ENCODE results near the gene TTLL9.

The TTLL9 gene

DNA sequence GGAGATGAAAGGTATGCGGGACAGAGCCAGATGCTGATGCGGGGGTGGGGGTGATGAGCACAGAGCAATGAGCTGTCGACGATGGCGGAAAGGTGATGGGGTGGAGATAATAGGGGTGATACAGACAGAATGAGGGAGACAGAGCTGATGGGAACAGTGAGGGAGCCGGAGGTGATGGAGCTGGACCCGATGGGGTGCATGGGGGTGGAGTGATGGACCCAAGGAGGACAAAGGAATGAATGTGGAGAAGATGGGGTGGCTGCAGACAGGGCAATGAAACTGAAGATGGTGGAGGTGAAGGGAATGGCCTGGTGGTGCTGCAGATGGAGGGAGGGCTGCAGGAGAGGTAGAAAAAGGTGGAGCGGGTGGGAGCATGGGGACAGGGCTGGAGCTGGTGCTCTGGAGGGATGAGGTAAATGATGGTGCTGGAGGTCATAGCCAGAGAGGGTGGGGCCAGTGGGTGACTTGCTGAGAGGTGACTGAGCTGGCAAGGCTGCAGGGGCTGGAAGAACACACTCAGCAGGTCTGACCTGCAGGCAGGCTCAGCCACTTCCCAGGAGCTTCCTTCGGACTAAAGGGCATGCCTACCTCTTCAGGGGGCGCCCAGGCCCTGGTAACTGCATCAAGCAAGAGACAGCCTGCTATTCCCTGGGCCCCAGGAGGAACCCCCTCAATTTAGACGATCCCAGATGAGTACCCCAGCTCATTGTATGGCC is 19.0 kb upstream of the TTLL9 start:
- DNase-seq: no peak
- in situ Hi-C loops (cut with MboI; ENCODE audit: low pct_unique_long_range_greater_than_20kb, low sequenced_read_pairs): loop anchor here (10.0 kb wide), 1 partner anchor 173 kb away; no protein-coding TSS in a partner anchor

DNA sequence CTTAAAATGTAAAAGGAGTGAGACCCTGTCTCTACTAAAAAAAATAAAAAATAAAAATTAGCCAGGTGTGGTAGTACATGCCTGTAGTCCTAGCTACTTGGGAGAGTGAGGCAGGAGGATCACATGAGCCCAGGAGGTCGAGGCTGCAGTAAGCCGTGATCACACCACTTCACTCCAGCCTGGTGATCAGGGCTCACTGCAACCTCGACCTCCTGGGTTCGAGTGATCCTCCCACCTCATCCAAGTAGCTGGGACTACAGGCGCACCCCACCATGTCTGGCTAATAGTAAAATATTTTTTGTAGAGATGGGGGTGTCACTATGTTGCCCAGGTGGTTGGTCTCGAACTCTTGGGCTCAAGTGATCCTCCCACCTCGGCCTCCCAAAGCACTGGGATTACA is 17.0 kb upstream of the TTLL9 start:
- in situ Hi-C loops (cut with MboI; ENCODE audit: low pct_unique_long_range_greater_than_20kb, low sequenced_read_pairs): loop anchor here (10.0 kb wide), 1 partner anchor 171 kb away; no protein-coding TSS in a partner anchor
- DNase-seq: no peak

DNA sequence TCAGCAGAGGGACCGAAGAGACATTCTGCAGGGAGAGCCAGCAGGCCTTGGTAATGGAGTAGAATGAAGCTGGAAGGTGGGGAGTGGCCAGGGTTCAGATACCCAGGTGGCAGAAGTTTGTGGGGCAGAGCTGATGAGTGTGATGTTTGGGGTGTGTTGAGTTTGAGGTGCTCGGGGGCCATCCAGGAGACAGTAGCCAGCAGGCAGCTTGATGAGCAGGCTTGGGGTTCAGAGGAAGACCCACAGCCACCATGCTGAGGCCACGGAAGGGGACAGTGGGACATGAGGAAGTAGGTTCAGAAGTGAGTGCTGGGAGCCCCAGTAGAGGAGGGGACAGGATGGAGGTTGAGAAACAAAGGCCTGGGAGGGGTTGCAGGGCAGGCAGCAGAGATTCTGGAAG is 13.9 kb upstream of the TTLL9 start:
- in situ Hi-C loops (cut with MboI; ENCODE audit: low pct_unique_long_range_greater_than_20kb, low sequenced_read_pairs): loop anchor here (10.0 kb wide), 1 partner anchor 168 kb away; no protein-coding TSS in a partner anchor
- no peak for DNase-seq

DNA sequence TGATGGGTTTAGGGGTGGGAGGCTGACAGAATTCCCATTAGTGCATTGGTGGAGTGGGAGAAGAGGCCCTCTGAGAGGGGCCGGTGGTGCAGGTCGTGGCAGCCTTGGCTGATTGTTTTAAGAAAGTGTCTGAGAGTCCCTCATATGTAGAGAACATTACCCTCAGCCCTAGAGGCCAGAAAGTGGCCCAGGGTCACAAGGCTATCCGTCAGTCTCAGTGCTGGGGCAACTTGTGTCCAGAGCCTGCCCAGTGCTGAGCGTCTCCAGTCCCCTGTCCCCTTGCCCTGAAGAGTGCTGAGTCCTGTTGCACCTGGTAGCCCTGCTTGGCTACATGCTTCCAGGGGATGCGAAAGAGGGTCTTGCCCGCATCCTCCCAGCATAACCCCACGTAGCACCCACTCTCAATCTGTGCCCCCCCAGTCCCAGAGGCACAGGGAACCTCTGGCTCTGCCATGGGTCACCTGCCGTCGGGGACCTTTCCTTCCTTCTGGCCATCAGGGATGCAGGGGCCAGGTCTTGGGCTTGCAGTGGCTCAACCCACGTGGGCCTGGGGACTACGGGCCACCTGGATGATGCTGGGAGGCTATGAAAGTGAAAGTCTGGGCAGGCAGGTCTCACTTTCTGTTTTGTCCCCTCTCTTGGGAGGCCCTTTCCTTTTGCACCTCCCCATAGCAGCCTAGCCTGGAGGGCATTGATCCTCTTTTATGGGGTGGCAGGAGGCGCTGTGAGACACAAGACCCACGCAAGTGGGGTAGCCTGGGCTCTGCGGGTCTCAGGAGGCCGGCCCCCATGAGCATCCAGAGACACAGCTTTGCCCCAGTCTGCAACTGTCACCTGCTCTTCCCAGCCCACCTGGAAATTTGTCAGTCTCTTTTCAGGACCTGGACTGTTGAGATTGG is 12.3 kb upstream of the TTLL9 start:
- in situ Hi-C loops (cut with MboI; ENCODE audit: low pct_unique_long_range_greater_than_20kb, low sequenced_read_pairs): loop anchor here (10.0 kb wide), 1 partner anchor 167 kb away; no protein-coding TSS in a partner anchor
- DNase-seq: no peak

DNA sequence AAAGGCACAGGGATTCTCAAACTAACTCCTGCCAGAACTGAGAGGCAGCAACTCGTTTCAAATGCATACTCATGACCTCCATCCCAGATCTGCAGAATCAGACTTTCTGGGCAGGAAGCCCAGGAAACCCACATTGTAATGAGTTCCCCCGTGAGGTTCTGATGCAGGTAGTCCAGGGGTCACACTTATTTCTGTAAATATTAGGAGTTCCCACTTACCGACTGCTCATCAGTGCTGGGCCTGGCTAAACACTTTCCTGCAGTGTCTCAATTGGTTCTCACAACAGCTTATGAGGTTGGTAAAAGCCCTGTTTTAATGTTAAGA is 11.7 kb upstream of the TTLL9 start:
- no peak for DNase-seq
- in situ Hi-C loops (cut with MboI; ENCODE audit: low pct_unique_long_range_greater_than_20kb, low sequenced_read_pairs): loop anchor here (10.0 kb wide), 1 partner anchor 166 kb away; no protein-coding TSS in a partner anchor

DNA sequence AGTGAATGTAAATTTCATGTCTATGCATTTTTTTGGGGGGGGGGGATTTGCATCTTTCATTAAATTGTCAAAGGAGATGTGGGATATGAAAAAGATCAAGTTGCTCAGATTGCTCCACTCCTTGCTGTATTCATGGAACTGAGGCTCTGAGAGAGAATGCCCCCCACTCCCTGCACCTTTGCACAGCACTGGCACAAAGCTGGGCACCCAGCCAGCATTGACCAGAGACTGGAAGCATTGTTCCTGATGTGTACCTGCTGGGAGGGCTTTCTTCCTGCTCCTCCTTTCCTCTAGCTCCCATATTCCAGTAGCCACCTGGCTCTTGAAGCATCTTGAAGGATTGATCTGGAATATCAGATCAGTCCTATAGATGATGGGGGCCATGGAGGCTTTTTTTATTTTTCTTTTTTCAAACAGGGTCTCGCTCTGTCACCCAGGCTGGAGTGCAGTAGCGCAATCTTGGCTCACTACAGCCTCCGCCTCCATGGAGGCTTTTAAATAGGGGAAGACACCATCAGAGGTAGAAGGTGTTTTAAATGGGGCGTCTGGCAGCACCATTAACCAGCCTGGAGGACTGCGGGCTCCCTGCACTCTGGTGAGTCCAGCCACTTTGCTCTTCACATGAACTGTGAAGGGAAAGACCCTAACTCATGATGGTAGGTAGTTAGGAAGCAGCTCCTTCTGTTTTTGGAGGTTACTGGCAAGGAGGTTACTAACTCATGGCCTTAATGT is 11.0 kb upstream of the TTLL9 start:
- in situ Hi-C loops (cut with MboI; ENCODE audit: low pct_unique_long_range_greater_than_20kb, low sequenced_read_pairs): loop anchor here (10.0 kb wide), 1 partner anchor 165 kb away; no protein-coding TSS in a partner anchor
- DNase-seq: no peak

DNA sequence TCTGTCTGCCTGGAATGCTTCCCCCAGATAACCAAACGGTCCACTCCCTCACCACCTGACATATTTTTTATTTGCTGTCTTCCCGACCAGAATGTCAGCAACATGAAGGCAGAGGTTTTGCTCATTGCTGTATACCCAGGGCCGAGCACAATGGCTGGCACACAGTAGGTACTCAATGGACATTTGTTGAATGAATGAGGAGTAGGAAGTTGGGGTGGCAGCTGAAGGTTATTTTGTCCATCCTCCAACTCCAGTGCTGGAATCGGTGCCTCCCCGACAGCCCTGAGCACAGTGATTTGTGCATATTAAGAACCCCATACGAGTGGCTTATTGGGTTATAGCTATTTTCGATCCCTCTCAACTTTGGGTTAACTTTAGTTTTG is 10.4 kb upstream of the TTLL9 start:
- DNase-seq: no peak
- in situ Hi-C loops (cut with MboI; ENCODE audit: low pct_unique_long_range_greater_than_20kb, low sequenced_read_pairs): loop anchor here (10.0 kb wide), 1 partner anchor 165 kb away; no protein-coding TSS in a partner anchor

DNA sequence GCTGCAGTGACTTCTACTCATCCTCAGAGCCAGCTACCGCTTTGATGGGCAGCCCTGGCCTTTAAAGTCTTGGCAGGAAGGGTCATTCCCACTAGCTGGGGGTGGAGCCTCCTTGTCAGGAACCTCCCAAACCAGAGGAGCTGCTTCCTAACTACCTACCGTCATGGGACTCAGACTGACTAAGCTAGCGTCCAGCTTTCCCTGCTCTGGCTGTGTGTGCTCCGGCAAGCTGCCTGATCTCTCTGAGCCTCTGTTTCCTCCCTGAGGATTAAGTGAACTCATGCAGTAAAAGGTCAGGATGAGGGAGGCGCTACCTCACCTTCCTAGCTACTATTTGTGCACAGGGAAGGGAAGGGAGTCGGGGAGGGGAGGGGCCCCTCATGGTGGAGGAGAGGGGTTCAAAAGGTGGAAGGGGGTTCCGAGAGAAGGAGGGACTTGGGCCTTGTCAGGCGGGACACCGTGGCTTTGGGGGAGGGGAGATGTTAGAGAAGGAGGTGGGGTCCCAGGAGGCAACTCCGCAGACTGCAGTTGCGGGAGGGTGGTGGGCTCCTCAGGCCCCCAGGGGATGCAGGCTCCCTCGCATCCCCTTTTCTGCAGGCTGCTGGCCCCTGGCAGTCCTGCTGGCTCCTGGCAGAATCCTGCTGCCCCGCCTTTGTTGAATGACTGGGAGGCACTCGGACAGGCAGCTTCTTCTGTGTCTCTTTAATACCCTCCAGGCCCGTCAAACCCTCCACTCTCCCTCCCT is 9.9 kb upstream of the TTLL9 start:
- DNase-seq: no peak
- in situ Hi-C loops (cut with MboI; ENCODE audit: low pct_unique_long_range_greater_than_20kb, low sequenced_read_pairs): no loop called here

DNA sequence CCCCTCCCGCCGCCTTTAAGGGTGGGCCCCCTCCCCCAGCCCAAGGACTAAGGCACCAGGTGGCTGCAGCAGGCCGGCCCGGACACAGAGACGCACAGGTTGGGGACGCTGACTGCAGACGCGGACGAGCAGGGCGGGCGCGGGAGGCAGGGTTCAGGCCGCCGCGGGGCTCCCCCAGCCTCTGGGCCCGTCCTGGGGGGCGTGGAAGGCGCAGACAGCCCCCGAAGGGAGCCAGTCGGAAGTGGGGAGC is 9.4 kb upstream of the TTLL9 start:
- in situ Hi-C loops (cut with MboI; ENCODE audit: low pct_unique_long_range_greater_than_20kb, low sequenced_read_pairs): no loop called here
- no peak for DNase-seq

DNA sequence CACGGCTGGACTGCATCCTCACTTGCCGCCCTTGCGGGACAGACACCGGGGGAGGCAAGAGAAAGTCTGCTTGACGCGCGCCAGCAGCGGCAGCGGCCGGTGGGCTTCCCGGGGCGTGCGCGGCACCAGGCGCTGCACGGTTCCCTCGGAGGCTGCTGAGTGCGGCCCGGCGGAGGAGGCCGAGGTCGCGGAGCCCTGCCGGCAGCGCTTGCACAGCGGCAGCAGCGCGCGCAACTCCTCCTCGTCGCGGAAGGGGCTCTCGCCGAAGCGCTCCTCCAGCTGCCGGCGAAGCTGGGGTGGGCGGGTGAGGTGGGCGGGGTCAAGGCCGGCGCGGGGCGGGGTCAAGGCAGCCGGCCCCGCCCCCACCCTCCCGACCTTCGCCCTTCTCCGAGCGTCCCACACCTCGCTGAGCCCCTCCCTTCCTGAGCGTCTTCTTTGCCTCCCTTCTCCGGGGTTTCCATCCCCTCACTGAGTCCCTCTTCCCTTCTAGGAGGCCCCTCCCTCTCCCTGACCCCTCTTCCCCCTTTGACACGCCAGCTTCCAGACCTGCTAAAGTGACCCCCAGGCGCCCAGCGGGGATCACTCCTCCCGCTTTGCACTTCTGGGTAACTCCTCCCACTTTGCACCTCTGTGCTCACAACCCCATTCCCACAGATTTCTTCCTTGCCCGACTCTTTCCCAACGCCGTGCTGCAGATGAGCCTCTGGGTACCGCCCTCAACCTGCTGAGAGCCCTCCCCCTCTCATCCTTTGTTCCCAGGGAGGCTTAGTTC is 8.9 kb upstream of the TTLL9 start:
- in situ Hi-C loops (cut with MboI; ENCODE audit: low pct_unique_long_range_greater_than_20kb, low sequenced_read_pairs): no loop called here
- DNase-seq: peak; percentile 68

DNA sequence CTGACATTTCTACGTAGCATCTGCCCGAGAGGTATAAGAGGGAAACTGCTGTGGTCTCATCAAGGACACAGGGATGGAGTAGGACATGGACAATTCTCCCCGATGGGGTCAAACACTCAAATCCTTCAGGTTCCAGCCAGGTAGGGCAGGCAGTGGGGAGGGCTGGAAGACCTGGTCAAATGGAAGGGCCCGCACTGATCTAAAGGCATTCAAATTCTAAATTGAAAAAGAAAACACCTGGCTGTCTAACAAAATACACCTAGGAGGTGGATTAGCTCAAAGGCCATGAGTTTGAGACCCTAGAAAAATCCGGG is 8.3 kb upstream of the TTLL9 start:
- in situ Hi-C loops (cut with MboI; ENCODE audit: low pct_unique_long_range_greater_than_20kb, low sequenced_read_pairs): no loop called here
- no peak for DNase-seq

DNA sequence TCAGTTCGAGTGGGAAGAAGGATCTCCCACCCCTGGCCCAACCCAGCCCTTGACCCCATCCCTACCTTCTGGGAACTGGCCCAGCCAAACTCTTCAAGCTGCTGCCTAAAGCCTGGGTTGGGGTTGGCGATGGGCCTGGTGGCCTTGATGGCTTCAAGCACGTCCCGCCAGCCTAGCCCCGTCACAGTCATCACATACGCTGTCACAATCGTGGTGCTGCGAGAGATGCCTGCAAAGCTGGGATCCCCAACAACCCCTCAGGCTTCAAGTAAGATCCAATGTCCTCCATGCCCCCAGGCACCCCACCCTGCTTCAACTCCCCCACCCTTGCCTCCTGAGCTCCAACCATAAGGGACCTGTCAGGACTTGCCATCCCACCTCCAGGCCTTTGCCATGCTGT is 7.9 kb upstream of the TTLL9 start:
- DNase-seq: no peak
- in situ Hi-C loops (cut with MboI; ENCODE audit: low pct_unique_long_range_greater_than_20kb, low sequenced_read_pairs): no loop called here

DNA sequence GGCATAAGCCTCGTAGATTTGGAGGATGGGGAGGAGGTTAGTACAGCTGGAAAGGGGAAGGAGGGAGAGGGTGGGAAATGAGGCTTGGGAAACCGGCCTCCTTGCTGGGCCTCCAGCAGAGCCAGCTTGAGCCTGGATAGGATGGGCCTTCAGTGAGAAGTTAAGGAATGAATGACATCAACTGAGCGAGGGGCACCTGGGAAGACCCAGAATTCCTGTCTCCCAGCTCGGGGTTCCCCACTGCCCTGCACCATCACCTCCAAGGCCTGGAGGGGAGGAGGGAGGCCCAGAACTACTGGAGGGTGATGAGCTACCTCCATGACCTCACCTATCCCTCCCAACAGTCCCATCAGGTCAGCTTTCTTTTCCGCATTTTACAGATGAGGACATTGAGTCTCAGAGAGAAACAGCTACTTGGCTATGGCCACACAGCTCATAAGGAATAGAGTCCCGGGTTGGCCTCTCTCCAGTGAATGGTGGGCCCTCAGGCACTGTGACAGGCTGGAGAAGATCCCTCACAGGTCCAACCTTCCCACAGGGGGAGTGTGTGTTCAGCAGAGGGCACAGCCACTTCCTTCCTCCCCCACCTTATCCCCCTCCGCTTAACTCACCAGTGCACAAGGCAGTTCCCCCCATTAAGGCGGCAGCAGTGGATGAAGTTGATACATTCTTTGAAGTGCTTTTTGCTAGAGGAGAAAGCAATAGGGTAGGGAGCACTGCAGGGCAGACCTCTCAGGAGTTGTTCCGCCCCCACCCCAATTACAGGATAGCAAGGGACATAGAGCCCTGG is 6.9 kb upstream of the TTLL9 start:
- peak; percentile 51 for DNase-seq
- in situ Hi-C loops (cut with MboI; ENCODE audit: low pct_unique_long_range_greater_than_20kb, low sequenced_read_pairs): no loop called here

DNA sequence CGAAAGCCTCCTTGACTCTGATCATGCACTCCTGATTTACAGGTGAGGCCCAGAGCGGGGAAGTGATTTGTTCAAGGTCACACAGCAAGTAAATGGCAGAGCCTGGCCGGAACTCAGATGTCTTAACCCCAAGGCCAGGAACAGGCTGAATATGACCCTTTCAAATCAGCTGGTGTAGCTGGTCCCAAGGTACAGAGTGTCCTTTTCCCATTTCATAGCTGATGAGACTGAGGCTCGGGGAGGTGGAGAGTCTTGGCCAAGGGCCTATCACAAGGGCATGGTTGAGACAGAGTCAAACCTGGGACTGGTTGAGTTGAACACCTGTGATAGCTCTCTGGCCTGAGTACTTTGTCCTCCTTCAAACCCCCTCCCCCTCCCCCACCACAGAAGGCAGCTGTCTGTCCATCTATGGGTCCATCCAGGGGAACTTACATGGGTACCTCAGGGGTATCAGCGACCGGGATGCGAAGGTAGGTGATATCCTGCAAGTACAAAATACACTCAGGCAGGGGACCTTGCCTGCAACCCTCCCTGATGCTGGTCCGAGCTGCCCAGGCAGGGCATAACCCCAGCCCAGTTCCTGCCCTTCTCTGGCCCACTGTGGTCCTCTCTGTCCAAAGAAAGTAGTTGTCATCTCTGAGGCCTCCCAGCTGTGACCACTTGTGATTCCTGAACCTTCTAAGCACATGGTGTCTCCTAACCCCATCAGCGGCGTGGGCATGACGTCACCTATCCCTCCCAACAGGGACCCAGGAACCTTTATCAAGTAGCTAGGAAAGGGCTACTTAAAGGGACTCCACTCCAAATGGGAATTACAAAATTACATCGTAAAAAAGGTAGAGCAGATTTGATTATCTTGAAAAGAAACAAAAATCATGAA is 5.7 kb upstream of the TTLL9 start:
- in situ Hi-C loops (cut with MboI; ENCODE audit: low pct_unique_long_range_greater_than_20kb, low sequenced_read_pairs): no loop called here
- DNase-seq: no peak

DNA sequence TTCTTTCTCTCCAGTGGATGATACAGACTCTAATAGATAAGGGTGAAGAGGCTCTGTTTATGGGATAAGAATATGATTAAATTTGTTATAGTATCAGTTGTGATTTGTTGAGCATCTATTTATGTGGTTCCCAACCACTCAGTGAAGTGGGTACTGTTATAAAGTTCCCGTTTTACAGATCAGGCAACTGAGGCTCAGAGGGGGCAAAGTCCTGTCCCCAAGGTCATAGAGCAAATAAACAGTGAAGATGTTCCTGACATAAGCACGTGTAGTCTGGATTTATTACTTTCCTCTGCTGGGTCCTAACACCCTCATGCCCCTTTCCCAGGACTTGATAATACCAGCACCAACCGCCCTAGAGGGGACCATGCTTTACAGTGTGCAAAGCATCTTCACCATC is 4.2 kb upstream of the TTLL9 start:
- no peak for DNase-seq
- in situ Hi-C loops (cut with MboI; ENCODE audit: low pct_unique_long_range_greater_than_20kb, low sequenced_read_pairs): no loop called here

DNA sequence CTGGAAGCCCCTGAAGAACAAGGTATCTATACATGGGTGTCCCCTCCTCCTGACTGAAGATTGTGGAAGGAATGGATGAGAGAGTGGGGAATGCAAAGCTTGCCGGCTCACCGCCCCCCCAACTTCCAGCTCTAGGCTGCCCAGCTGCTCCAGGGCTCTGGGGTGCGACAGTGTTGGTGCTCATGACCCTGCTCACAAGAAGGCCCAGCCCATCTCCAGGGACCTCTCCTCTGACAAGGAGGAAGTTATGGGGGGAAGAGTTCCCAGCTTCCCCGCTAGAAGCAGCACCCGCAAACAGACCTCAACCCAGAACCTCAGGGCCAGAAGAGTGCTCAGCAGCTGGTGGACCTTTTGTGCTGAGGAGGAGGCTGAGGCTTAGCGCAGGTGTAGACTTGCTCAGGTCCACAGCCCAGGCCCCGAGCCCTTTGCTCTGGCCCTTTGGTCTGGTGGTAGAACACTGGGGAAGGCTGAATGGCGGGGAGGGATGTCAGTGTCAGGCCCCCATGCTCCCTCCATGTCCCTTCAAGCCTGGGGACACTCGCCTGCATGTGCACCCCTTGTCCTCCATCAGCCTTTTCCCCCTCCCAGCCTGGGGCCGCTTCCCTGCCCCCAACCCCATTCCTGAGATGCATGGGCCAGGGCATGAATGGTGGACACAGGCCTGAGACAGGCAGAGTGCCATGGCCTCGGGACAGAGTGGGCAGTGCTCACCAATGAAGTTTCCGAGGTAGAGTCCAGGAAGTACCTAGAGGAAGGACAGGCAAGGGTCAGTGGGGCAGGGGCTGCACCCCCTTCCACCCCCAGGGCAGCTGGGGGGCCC is 1.4 kb upstream of the TTLL9 start:
- DNase-seq: no peak
- in situ Hi-C loops (cut with MboI; ENCODE audit: low pct_unique_long_range_greater_than_20kb, low sequenced_read_pairs): no loop called here

DNA sequence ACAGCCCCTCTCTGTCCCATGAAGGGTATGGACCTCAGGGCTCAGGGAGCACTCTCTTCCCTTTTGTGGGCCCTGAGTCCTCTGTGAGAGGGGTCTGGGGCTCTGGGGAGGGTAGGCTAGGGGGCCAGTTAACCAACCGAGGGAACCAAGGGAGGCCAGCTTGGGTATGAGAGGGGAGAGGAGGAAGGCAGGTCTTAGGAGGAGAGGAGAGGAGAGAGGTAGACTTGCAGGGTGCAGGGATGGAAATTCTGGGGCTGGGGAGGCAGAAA is 827 bp upstream of the TTLL9 start:
- DNase-seq: no peak
- in situ Hi-C loops (cut with MboI; ENCODE audit: low pct_unique_long_range_greater_than_20kb, low sequenced_read_pairs): no loop called here
